LoVo (cell line): ENCODE measurements around the gene TMTC1.

Source experiments
- DNase-seq: peaks from one replicate; pipeline ENCODE4 v3.0.0-alpha.2; 2016; ENCODE audit warnings: low spot score

The TMTC1 gene

GRCh38 chr12:29531471-29531870 lies 252.3 kb downstream of the TMTC1 start:
- DNase-seq, result no peak

GRCh38 chr12:29530436-29530835 lies 253.3 kb downstream of the TMTC1 start:
- no peak for DNase-seq

DNA sequence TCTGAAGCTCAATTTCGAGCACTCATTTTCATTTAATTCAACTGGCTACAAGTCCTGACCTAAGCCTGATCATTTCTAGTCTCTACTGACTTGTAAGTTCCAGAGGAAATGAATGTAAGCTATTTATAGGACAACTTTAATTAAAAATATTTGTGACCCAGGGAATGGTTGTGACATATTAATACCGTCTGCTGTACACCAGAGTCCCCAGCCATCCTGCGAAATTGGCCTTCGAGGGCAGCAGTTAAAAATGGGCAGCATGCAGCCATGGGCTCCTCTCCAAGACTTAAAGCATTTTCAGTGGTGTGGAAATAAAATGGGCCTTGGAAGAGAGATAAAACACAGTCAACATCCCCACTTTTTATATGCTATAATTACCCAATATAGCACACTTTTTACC lies 255.6 kb downstream of the TMTC1 start:
- DNase-seq, result no peak

GRCh38 chr12:29521951-29522350 lies 261.8 kb downstream of the TMTC1 start:
- no peak for DNase-seq

DNA sequence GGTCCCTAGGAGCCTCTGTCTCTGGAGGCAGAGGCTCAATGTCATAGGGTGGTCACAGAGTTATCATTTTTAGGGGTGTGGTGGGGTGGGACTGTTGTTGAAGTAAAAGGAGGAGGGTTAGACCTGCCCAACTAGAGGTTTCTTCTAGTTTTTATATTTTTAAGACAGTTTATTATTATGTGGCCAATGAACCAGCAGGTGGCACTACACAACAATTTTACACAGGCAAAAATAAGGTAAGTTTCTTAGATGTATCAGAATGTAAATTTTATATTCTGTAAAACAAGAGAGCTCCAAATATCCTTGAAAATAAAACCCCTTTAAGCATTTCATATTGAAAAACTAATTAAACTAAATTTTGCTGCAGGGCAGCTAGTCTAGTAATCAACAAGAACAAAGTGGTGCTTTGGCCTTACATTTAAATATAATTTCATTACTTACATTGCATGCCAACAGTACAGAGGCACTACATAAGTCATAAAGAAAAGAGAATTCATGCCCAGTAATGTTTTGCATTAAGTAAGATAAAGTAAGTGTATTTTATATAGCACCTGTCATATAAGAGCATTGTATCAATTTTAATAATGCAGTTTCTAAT lies 264.1 kb downstream of the TMTC1 start:
- peak; percentile 50 for DNase-seq

- no peak for DNase-seq
These were observed 265.3 kb downstream of the TMTC1 start for GRCh38 chr12:29518407-29518806.

DNA sequence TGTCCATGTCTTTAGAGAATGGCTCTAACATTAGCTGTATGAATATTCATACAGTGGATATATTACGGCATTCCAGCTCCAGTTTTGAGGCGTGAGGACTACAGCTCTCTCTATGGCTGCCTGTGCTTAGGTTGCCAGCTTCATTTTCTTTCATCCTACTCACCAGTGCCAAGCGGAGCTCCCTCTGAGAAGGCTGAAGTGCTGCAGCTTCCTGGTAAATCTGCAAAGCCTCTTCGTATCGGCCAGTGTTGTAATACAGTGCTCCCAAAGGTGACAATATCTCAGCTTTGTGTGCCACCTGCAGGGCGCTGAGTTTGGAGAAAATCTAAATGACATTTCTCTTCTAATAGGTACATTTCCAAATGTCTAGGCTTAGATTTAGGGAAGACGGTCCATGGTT lies 266.5 kb downstream of the TMTC1 start:
- no peak for DNase-seq

DNA sequence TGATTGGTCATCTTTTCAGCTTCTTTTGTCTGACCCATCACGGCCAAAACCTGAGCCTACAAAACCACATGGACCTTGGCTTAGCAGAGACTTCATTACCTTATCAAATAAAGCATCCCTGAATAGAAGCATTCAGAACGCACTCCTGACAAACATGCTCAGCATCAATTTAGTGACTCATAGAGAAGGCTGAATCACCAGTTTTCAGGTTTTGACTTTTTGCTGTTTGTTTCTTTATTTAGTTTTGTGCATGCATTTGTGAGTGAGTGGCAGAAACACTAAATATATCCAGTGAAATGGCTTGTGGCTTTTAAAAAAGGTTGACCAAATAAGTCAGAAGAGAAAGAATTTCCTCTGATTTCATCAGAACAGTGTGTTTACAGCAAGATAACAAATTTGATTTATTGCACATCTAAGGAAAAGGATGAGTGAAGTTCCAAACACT lies 267.3 kb downstream of the TMTC1 start:
- DNase-seq, result no peak

DNA sequence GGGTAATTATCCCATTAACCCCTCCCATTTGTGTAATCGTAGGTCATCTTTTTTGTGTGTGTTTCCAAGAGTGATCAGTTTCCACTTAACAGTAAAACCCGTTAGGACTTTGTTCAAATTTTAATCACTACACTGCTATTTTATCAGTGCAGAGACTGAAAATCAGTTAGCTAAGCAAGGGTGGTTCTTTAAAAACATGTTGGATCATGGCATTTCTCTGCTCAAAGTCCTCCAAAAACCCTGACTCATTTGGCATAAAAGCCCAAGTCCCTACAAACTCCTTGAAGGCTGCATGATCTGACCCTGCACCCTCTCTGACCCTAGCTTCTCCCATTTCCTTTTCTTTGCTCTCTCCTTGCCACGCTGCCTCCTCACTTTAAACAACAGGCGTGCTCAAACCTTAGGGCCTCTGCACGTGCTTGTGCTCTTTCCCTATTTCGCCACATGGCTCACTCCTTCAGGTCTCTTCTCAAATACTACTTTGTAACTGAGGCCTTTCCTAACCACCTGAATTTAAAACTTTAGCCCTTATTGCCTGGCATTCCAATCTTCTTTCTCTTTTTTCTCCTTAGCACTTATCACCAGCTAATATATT lies 273.1 kb downstream of the TMTC1 start:
- DNase-seq, result no peak

- no peak for DNase-seq
These were observed 274.2 kb downstream of the TMTC1 start for GRCh38 chr12:29509503-29509902.

DNA sequence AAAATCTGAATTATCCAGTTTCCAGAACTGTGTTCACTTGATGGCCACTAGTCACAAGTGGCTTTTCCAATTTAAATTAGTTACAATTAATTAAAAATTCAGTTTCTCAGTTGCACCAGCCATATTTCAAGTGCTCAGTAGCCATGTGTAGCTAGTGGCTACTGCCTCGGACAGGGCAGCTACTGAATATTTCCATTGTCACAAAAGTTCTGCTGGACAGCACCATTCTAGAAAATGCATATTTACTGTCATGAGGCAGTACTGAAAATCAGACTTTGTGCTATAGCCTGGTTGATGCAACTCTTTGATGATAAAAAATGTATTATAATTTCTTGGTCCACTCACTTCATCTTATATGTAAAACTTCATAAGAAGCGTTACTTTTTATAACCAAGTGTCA lies 274.8 kb downstream of the TMTC1 start:
- DNase-seq, result no peak

- no peak for DNase-seq
These were observed 278.6 kb downstream of the TMTC1 start for GRCh38 chr12:29505122-29505521.

GRCh38 chr12:29503283-29503682 lies 280.5 kb downstream of the TMTC1 start:
- DNase-seq, result no peak

DNA sequence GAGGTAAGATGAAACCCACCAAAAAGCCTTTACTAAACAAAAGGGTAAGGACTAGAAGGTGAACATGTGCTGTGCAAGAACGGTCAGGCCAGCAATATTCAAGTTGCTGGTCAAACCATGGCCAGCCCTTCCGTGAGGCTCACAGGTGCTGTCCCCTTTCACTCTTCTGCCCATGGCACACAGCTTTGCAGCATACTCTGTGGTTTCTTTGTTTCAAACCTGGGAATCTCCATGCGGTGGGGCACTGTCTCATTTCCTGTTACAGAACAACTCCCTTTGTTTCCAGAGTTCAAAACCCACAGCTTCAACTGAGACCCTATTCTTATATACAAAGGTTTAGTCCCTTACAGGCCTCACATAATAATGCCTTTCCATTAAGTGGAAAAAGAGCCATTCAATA lies 284.5 kb downstream of the TMTC1 start:
- DNase-seq, result no peak

DNA sequence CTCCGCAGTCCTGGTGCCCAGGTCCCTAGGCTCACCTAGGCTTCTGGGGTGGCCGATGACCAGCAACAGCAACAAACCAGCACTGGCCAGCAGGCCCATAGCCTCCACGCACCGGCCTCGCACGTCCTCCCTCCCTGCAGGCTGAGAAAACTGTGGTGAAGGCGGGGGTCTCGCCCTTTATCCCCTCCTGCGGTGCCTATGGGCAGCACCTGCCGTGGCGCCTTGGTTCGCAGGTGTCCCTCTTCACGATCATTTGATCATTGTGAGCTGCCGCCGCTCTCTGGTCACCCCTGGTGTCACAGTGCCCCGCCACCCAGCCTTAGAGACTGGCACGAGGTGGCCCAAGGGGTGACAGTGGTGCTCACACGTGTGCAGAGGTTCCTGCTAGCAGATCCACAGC lies 286.2 kb downstream of the TMTC1 start, which contains the start of gene OVCH1:
TSS of gene OVCH1 (minus strand) at position 99 of the 400 bp plus-strand sequence. CDS start at position 99, 0 bp downstream.
- DNase-seq, result no peak

DNA sequence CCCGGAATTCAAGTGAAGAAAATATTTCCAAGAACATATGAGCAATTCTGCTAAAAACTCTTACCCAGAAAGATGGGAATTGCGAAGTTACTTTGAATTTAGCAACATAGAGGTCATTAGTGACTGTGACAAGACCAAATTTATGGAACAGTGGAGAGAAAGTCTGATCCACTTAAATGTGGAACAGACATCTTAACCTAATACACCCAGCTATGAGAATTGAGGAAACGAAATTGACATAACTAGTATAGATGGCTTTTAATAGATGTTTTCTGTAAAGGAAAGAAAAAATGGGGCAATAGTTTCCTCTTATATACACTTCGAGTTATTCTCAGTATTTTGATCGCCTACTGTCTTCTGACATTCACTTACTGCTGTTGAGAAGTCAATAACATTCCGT lies 290.9 kb downstream of the TMTC1 start:
- no peak for DNase-seq

GRCh38 chr12:29486972-29487371 lies 296.8 kb downstream of the TMTC1 start:
- no peak for DNase-seq

DNA sequence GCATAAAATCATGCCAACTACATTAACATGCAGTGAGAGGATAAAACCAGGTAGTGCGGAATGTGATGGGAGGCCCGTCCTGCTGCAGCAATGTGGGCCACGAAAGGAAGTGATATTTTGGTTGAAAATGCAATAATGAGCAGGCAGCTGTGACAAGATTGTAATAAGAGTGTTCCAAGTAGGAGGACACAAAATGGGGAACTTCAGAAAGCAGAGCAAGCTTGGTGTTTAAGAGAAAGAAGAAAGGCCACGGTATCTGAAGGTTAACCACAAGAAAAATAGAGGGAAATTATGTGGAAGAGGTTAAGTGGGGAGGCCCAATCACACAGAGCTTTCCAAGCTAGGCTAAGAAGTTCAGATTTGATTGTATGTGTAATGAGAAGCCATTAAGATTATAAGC lies 320.5 kb downstream of the TMTC1 start:
- DNase-seq, result no peak

DNA sequence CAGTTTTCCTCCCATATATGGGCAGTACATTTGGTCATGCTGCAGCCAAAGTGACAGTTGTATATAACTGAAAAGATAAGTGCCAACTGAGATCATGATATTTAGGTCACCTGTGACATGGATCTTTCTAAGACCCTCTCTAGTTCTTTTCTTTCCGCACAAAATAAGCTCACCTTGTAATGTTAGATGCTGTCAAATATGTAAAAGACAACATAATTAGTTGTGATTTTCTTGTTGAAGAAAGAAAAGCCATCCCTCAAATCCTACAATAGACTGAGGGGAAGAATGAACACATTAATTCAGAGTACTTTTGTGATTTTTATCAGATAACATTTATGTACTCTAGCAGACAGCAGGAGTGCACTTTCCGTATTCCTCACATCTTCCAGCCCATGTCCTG lies 323.7 kb downstream of the TMTC1 start:
- no peak for DNase-seq

GRCh38 chr12:29455087-29455486 lies 328.7 kb downstream of the TMTC1 start:
- no peak for DNase-seq

DNA sequence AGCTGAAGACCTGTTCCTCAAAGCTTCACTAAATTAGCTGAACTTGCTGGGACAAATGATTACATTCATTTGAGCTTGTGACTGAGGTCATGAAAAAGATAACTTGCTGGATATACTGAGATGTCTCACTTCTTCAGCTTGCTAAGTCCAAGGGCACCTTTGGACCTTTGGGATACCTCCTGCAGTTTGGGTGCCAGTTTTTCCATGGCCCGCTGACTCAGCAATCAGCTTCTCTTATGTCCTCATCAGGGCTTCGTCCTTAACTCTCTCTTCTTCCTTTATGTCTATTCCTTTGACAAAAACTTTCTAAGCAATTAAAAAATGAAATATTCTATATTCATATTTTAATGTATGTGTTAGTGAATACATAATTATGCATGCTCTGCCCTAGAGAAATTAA lies 331.9 kb downstream of the TMTC1 start:
- DNase-seq, result no peak
